ENCODE measurements around the gene SLC2A3. TPM values are rescaled to one million over a fixed set of nuclear protein-coding genes. Genes with fewer than 3 reads are reported as not detected.

Gene SLC2A3
- 22.4 and 30.3 TPM in 2 replicates for total RNA-seq

DNA sequence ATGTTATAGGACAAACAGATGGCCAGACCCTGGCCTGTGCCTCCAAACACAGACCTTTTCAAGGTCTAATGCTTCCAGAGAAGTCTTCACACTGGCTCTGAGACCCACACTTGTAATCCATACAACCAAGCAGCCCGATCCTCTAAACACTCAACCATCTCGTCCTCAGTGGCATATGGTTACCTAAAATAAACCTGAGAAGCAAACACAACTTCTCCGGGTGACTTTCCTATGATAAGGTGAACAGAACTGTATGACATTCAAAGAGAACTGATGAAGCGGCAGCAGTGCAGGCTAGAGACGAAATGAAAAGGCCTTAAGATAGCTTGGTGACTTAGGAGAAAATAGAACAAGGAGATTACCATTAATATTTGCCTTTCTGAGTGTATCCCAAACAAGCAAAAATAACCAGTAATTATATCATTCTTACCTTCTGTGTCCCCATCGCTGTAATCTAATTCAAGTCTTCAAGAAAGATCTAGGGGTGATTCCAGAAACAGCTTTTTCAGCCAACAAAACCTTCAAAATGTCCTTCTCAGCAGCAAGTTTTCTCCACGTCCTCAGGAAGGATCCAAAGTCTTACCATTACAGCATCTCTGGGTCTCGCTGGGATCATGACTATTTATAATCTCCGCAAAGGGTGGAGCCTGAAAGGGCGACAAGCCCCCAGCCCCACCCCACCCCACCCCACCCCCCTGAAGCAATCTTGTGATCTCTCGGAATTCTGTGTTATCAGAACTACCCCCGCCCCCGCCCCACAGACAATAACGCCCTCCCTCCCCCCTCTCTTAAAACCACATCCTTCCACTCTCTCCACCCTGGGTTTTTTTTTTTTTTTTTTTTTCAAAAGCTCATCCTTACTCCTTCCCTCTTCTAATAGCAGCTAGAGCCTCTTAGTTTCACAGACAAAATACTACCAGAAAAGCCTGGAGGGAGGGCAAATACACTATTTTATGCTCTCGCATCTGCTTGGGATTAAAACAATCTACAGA, at the start of gene SLC2A3:
Gene SLC2A3, minus strand, starts transcription at position 598 of the 992 bp plus-strand sequence. Its CDS starts 153 bp downstream, at position 445.

DNA sequence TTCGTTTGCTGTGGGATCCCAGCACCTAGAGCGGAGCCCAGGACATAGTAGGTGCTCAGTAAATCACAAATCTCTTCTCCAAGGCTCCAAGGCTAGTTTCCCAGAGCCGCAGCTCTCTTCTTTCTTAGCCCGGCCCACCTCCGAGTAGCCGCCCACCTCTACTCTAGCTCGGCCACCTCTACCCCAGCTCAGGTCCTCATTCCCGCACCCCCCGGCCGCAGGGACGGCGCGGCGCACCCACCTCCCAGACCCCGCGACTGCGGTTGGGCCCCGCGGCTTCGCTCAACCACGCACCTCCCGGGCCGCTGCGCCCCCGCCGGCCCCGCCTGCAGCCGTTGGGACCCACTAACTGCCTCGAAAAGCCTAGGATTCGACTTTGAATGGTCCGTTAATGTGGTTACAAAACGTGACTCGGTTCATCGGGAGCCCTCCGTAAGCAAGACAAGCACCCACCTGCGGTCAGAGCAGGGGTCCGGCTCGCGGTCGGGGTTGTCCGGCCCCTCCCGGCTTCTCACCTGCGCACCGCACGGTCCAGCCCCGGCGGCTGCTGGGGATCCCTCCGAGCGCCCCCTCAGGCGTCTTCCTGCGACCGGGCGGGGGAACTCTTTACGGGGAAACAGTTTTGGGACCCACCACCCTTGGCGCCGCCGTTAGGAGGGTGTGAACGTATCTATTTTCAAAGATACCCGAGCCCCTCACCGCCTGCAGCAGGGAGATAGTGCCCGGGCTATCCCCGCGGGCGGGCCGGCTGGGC, 63.2 kb downstream of the SLC2A3 start, which contains the start of gene SLC2A14:
Gene SLC2A14, minus strand, starts transcription at position 350 of the 754 bp plus-strand sequence. CDS start 3,035 bp downstream, outside the sequence.

Other genes with a start within 250 kb of the SLC2A3 start
- gene GDF3, start 240.4 kb downstream of the SLC2A3 start, total RNA-seq: not detected in 2 replicates
- not detected in 2 replicates for gene DPPA3, start 224.8 kb downstream of the SLC2A3 start, total RNA-seq
- gene CLEC4C, start 188.8 kb downstream of the SLC2A3 start, total RNA-seq: not detected in 2 replicates
- not detected in 2 replicates for gene NANOGNB, start 171.0 kb downstream of the SLC2A3 start, total RNA-seq
- gene NANOG, start 146.8 kb downstream of the SLC2A3 start, total RNA-seq: under 0.01 TPM in 1 of 2 replicates, not detected in the other
- gene SLC2A14, start 63.3 kb downstream of the SLC2A3 start, total RNA-seq: not detected in 2 replicates
- 8.6 and 9.2 TPM in 2 replicates for gene FOXJ2, start 96.5 kb upstream of the SLC2A3 start, total RNA-seq
- not detected in 2 replicates for gene C3AR1, start 130.2 kb upstream of the SLC2A3 start, total RNA-seq
- 22.4 and 37.3 TPM in 2 replicates for gene NECAP1, start 146.1 kb upstream of the SLC2A3 start, total RNA-seq
- gene CLEC4A, start 187.4 kb upstream of the SLC2A3 start, total RNA-seq: not detected in 2 replicates
- gene ZNF705A, start 220.8 kb upstream of the SLC2A3 start, total RNA-seq: not detected in 2 replicates